Dermis blood vessel endothelial cell (primary cell): ENCODE measurements around the gene SLC22A23. TPM values are rescaled to one million over a fixed set of nuclear protein-coding genes. Genes with fewer than 3 reads are reported as not detected.

Source experiments
- DNase-seq: peaks from one replicate; pipeline ENCODE4 v3.0.0; 2010
- total RNA-seq: library from RNA; depleted of rRNA; stranded (reverse); fragments of >200 nt; gene quantifications from 2 replicates; pipeline ENCODE4 v1.2.3, GENCODE V29; 2014

The SLC22A23 gene
- total RNA-seq, 1 donor from 2014 or later, result 58.5 TPM

DNA sequence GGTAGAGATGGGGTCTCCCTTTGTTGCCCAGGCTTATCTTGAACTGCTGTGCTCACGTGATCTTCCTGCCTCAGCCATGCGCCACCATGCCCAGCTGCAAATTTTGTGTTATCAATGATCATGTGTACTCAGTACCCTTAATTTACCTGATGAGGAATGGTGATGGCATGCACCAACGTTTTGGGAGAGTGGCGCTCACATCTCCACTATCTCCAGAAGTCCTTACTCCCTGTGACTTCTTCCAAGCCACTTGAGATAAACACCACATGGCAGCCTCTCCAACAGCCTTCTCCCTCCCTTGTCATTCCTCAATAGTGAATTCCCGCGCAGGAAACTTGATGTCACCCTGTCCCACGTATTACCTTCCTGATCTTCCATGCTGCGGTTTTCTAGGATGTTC, 140.0 kb downstream of the SLC22A23 start:
- DNase-seq, result no peak

DNA sequence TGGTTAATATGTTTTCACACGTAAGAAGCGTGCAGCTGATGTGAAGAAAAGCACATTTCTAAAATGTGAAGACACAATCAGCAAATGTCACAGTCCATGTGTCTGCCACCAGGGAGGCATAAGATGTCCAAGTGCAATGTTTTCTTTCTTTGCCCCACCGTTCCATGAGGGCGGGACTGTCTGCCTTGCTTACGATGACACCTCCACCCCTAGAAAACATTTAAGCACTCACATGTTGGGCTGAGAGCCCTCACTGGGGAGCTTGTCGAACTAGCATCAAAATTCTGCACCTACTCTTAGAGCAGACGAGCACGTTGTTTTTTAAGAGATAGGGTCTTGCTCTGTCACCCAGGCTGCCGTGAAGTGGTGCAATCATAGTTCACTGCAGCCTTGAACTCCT, 140.5 kb downstream of the SLC22A23 start:
- DNase-seq, result no peak

DNA sequence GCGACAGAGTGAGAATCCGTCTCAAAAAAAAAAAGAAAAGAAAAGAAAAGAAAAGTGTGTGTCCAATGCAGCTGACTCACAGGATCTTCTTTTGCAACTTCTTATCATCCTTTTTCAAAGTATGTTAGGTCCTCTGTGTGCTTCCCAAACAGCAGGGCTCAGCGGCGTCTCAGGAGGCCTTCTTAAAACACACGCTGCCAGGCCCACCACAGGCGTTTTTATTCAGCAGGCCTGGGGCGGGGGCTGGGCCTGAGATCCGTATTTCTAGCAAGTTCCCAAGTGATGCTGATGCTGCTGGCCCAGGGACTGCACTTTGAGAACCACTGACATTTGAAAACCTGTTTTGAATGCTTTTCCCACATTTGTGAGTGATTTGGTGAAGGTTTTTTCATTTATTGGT, 141.0 kb downstream of the SLC22A23 start:
- DNase-seq, result no peak

- no peak for DNase-seq
Measured at GRCh38 chr6:3314621-3315467, 142.0 kb downstream of the SLC22A23 start.

- DNase-seq, result no peak
Measured at GRCh38 chr6:3314176-3314575, 142.7 kb downstream of the SLC22A23 start.

- no peak for DNase-seq
Measured at GRCh38 chr6:3312604-3313231, 144.1 kb downstream of the SLC22A23 start.

DNA sequence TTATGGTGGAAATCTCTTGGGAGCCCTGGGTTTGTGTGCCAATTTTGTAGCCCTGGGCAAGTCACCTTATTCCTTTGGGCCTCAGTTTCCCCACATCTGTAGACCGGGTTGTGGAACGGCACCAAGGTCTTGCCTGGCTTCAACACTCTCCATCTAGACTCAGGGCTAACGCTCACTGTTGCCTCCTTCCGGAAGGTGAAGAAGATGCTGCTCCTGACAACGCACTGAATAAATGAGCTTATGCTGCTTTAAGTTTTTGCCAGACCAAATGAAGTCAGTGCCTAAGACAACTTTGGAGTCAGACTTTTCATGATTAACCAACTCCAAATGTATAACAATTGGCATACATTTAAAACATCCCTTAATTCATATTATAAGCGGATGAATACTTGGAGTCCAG, 145.0 kb downstream of the SLC22A23 start:
- DNase-seq, result no peak

GRCh38 chr6:3310703-3311102, 146.1 kb downstream of the SLC22A23 start:
- no peak for DNase-seq

DNA sequence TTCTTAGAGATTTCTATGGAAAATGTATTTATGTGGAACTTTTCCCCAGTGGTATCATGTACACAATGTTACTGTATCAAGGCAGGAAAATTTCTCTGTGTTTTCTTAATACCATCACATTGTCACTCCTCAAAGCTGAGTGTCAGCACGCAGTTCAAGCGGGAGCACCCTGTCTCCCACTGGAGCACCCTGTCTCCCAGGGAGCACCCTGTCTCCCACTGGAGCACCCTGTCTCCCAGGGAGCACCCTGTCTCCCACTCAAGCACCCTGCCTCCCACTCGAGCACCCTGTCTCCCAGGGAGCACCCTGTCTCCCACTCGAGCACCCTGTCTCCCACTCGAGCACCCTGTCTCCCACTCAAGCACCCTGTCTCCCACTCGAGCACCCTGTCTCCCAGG, 146.8 kb downstream of the SLC22A23 start:
- no peak for DNase-seq

DNA sequence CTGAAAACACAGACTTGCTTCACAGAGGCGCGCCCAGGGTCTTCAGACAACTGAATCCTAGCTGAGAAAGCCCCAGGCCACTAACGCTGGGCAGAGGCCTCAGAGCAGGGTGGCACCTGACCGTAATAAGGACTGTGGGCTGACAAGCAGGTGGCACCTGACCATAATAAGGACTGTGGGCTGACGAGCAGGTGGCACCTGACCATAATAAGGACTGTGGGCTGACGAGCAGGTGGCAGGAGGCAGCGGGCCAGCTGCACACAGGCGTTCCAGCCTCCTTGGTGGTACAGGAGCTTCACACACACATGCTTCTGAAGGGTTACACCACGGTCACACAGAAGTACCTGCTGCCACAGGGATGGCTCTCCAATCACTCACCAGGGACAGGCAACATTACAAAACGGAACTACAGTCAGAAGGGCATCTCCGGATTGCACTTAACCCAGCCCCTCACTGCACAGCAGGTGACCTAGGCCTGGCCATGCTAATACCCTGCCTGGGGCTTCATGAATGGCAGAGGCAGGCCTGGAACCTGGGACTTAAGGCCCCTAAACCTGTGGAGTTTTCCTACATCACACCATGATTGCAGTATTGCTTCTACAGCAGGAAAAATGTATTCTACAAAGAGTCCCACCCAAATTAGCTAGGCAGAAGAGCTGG, 147.3 kb downstream of the SLC22A23 start:
- no peak for DNase-seq

DNA sequence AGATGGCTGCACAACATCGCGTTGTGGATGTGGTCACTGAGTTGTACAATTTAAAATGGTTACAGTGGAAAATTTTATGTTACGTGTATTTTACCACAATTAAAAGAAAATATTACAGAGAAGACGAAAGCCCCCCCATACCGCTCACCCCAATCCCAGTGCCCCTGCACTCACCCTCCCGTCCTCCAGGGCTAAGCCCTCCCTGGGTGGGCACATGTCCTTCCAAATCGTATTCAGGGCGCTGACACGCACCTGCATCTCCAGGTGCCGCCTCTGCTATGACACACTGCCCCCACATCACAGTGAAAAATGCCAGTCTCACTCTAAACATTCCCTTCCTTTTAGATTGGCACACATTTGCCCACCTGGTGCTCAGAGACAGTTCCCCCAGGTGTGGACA, 148.7 kb downstream of the SLC22A23 start:
- no peak for DNase-seq

DNA sequence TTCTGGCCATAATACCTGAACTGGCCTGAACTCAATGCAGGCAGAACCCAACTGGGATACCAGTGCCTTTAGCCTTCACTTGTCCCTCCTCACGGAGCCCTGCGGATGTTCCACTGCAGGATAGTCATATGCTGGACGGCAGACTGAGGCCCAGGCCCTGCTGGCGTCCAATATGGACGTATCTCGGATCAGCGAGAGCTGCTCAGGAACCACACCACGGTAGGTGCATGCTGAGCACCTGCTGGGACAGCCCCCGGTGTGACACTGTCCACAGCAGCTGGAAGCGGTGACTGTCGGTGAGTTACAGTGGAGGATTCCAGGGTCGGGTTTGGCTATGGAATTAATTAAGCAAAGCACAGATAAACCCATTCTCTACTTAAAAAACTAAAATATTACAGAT, 149.4 kb downstream of the SLC22A23 start:
- DNase-seq, result no peak

DNA sequence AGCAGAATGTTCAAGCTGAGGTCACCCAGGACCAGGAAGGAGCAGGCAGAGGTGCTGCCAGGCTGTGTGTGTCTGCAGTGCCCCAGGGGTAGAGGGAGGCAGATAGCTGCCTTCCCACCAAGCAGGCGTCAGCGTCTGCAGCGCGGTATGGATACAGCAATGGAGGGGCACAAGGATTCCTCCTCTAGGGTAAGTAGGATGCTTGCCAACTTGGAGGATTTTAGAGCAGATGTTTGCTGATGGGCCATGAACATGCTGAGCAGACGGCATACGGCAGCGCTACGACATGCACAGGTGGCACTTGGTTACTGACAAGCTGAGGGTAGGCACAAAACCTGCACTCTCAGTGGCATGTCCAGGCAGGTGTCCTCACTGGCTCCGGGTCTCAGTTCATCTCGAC, 150.0 kb downstream of the SLC22A23 start:
- no peak for DNase-seq

DNA sequence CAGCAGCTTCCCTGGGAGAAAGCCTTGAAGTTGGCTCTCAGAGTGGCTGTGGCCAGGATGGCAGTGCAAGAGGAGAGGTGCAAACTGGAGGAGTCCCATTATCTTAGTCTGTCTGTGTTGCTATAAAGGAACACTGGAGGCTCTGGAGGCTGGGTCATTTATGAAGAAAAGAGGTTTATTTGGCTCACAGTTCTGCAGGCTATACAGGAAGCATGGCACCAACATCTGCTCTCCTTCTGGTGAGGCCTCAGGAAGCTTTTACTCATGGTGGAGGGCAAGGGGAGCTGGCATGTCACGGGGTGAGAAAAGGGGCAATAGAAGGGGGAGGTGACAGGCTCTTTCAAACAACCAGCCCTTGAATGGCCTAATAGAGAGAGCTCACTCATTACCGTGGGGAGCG, 151.0 kb downstream of the SLC22A23 start:
- DNase-seq, result no peak

DNA sequence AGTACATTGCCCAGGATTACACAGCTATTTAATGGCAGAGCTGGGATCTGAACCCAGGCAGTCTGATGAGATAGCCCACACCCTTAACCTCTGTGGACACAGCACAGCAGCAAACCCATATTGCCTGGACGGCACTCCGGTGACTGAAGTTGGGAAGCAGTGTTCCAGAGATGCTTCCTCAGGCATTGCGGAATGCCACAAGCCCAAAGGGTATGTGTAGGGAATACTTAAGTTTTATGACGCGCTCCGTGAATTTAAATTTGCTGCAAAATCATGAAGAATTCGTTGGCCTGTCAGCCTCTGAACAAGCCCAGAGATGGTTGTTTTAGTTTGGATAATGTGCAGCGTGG, 151.7 kb downstream of the SLC22A23 start:
- no peak for DNase-seq

DNA sequence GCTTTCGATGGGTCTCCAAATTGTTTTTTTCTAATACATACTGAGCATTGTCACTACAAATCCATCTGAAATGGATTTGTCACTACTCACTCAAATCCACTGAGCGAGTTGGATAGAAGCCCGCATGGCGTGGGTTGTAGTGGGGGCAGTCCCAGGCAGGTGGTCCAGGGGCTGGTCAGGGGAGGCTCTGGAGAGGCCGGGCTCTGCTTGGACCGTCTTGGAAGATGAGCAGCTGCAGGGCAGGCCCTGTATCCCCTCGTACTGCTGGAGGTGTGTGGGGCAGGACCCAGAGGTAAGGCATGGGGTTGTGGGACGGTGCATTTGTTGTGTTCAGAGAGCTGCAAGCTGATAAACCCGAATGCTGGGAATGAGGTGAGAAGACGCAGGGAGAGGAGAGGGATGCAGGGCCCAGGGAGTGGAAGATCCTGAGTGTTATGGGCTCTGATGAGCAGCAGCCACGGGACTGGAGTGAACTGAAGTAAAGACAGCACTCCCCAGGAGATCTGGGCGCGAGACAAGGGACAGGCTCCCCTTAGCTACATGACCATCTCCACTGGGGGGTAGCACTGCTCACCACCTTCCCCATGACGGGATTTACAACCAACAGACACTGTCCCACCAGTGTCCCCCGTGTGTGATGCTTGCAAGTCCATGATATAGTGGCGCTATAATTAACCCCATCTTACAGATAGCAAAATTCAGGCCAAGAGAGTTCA, 152.2 kb downstream of the SLC22A23 start:
- DNase-seq, result no peak

GRCh38 chr6:3303795-3304411, 152.9 kb downstream of the SLC22A23 start:
- DNase-seq, result no peak

GRCh38 chr6:3301506-3301905, 155.3 kb downstream of the SLC22A23 start:
- DNase-seq, result no peak

- DNase-seq, result no peak
Measured at GRCh38 chr6:3299221-3299620, 157.6 kb downstream of the SLC22A23 start.

DNA sequence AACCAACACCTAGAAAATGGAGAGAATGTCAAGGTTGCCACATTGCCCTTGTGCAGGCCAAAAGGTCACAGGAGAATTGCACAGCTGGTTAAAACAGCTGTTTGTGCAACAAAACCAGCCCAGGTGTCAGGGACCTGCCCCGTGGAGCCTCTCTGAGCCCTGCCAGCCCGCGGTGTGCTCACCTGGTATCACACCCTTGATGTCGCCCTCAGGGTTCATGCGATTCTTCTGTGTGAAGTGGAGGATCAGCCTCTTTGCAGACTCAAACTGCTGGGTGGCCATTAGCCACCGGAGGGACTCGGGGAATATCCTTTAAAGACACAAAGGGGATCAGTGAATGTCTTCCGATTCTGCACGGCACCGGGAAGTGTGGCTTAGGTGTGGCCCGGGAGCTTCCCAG, 158.9 kb downstream of the SLC22A23 start:
- DNase-seq, result no peak

DNA sequence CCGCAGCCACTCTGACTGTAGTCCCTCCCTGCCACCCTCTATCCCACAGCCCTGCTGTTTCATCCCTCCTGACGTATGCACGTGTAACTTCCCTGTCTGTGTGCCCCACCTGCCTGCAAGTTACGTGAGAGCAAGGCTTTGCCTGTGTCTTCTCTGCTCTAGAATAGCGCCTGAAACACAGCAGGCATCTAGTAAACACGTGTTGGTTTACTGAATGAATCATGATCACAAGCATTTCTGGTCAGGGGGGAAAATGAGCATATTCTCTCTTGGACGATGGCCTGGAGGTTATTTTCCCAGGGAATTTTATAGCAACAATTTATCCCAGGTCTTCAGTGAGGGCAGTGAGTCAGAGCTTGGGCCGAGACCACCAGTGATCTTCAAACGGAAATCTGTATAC, 159.8 kb downstream of the SLC22A23 start:
- DNase-seq, result no peak

DNA sequence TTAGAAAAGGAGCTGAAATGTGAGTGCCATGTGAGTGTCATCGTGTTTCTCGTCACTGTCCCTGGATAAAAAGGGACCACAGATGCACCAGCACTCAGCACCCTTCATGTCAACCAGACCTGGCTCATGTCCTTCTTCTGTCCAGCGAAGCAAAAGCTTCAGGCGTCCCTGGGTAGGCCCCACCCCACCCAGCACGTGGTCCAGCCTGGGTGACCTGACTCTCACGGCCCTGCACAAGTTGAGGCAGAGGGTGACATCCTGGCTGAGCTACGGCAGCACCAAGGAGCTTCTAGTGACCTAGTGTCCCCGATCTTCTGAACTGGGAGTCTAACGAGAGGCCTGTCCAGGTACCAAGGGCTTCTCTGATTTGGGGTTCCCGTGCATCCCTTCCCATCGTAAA, 160.3 kb downstream of the SLC22A23 start:
- DNase-seq, result no peak

- no peak for DNase-seq
Measured at GRCh38 chr6:3296078-3296477, 160.8 kb downstream of the SLC22A23 start.
